Suprapubic skin (tissue), 4 donors: Measurements from ENCODE around the gene SNX19.

Experiments used
- EP300 ChIP-seq: sonication (generic); formaldehyde crosslinking; IDR thresholded peaks from one replicate; pipeline ENCODE4 v1.6.1; 2017; ENCODE audit warnings: antibody characterized with exemption
- POLR2A ChIP-seq, 2 donors: fragments of 450-650 bp; IDR thresholded peaks; one replicate each; pipeline ENCODE4 v1.6.1; 2017; ENCODE audit warnings: antibody characterized with exemption in 2 of 2, mild to moderate bottlenecking in 2 of 2, moderate library complexity in 2 of 2
- POLR2AphosphoS5 ChIP-seq, 3 donors: sonication (generic); formaldehyde crosslinking; IDR thresholded peaks; one replicate each; pipeline ENCODE4 v1.6.1; 2017; ENCODE audit warnings: antibody characterized with exemption in 3 of 3

DNA sequence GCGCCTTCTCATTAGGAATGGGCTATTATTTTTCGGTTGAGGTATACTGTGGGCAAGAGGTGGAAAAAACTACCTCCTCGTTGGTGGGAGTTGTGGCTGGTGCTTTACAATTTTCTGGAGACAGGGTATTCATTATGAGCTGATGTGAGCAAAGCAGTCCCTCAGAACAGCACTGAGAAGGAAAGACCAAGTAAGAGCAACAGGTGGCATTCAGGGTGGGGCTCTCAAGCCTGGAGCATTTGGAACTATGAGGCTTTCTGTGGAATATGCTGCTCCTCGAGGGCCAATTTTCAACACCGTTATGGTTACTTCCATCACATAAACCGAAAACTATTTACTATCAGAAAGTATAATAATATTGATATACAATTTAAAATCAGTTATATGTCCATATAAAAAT, 3.7 kb downstream of the SNX19 start:
- TF ChIP-seq EP300 (no peak), POLR2AphosphoS5 (IDR thresholded peaks at IDR 0.05) (no peak), POLR2A (IDR thresholded peaks at IDR 0.05) (no peak)
